ENCODE data around the gene RHOF. TPM values are rescaled to one million over a fixed set of nuclear protein-coding genes. Genes with fewer than 3 reads are reported as not detected.
A peak's percentile ranks its signal among the peaks of the same experiment; 100 is the strongest.
"Not testable (repeated sequence)": the region's sequence is repeated elsewhere in the genome, so short reads cannot be mapped to it uniquely, and the experiment has no call there.

Gene RHOF
- polyA plus RNA-seq, 1 experiment, result 5.3 TPM

DNA sequence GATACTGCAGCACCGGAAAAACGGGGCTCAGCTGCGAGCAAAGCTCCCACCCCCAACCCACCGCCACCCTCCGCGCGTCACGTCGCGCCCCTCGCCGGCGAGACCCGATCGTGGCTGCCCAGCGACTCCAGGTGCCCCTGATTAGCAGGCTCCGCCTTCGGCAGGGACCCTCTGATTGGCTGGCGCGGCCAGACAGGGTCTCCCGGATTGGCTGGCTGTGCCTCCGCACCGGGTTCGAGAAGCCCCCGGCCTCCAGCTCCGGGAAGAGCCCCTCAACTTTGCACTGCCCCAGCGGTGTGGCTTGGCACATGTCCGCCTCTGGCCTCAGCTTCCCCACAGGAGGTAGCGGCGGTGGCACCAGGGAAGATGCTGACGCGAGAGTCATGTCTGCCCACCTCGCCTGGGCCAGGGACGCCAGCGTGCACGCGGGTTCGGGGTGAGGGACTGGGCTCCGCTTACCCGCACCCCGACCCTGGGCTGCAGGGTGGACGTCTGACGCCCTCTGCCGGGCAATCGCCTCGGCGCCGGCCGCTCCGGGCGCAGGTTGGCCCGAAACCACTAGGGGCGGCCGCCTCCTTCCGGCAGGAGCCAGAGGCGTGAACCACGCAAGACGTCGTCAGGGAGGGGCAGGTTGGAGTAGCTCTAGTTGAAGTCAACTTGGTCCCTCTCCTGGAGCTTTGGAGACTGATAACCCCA is 498 bp upstream of the RHOF start:
- peak overlapping the region; percentile 89 for H3K27ac ChIP-seq (ENCODE audit: low read depth, low read length)
- peak; percentile 100 for TF ChIP-seq CTCF (IDR thresholded peaks at IDR 0.05; ENCODE audit: low read depth, low read length)
- CTCF ChIA-PET, result interaction anchor here (0.6 to 7.0 kb wide), 62 partner anchors 8 to 417 kb away, joined by 3 to 143 read pairs (median 6); partner anchors contain the start of genes HPD, PSMD9 and TMEM120B

GRCh38 chr12:121792607-121793439 is 665 bp downstream of the RHOF start:
- no peak for DNase-seq (ENCODE audit: low read depth, low spot score)
- ChIA-PET CTCF (interaction anchor here (0.6 to 7.0 kb wide), 24 partner anchors 8 to 728 kb away, joined by 3 to 143 read pairs (median 12); partner anchors contain the start of genes PSMD9 and TMEM120B), POLR2A (interaction anchor here (1.6 to 4.4 kb wide), 3 partner anchors 18 to 256 kb away, joined by 7 to 52 read pairs (median 11); partner anchors contain the start of gene PSMD9)
- Histone ChIP-seq H3K27me3 (ENCODE audit: control insufficient read depth, insufficient read depth, low read length) (no peaks in the 10 kb centered on the region), H3K4me3 (ENCODE audit: low read depth, low read length) (peak overlapping the region; percentile 65), H3K9me3 (ENCODE audit: control insufficient read depth, insufficient read depth, low read length) (no peaks in the 10 kb centered on the region; the same call in 1 of the 2 replicates), H3K27ac (ENCODE audit: low read depth, low read length) (peak overlapping the region; percentile 11)
- TF ChIP-seq CTCF (IDR thresholded peaks at IDR 0.05; ENCODE audit: low read depth, low read length), result no peak

More for the DNA sequence above, 498 bp upstream of the RHOF start:
- peak overlapping the region; percentile 65 for H3K4me3 ChIP-seq (ENCODE audit: low read depth, low read length)
- POLR2A ChIA-PET, result interaction anchor here (0.5 to 4.4 kb wide), 16 partner anchors 9 to 257 kb away, joined by 3 to 52 read pairs (median 4); partner anchors contain the start of gene PSMD9
- no peaks in the 10 kb centered on the region; the same call in 1 of the 2 replicates for H3K9me3 ChIP-seq (ENCODE audit: control insufficient read depth, insufficient read depth, low read length)
- DNase-seq (ENCODE audit: low read depth, low spot score), result peak; percentile 77
- H3K27me3 ChIP-seq (ENCODE audit: control insufficient read depth, insufficient read depth, low read length), result no peaks in the 10 kb centered on the region

- no peak for DNase-seq (ENCODE audit: low read depth, low spot score)
- H3K27ac ChIP-seq (ENCODE audit: low read depth, low read length), result peak overlapping the region; percentile 11
- H3K9me3 ChIP-seq (ENCODE audit: control insufficient read depth, insufficient read depth, low read length), result no peaks in the 10 kb centered on the region; the same call in 1 of the 2 replicates
- POLR2A ChIA-PET, result no interaction called here
- H3K4me3 ChIP-seq (ENCODE audit: low read depth, low read length), result no peak overlapping the region
- no peak for TF ChIP-seq CTCF (IDR thresholded peaks at IDR 0.05; ENCODE audit: low read depth, low read length)
- CTCF ChIA-PET, result no interaction called here
- H3K27me3 ChIP-seq (ENCODE audit: control insufficient read depth, insufficient read depth, low read length), result no peaks in the 10 kb centered on the region
Measured at GRCh38 chr12:121791671-121792551, 1.6 kb downstream of the RHOF start.

GRCh38 chr12:121790785-121791184 is 2.7 kb downstream of the RHOF start:
- DNase-seq (ENCODE audit: low read depth, low spot score); POLR2A ChIA-PET; H3K27ac ChIP-seq (ENCODE audit: low read depth, low read length); H3K27me3 ChIP-seq (ENCODE audit: control insufficient read depth, insufficient read depth, low read length); H3K9me3 ChIP-seq (ENCODE audit: control insufficient read depth, insufficient read depth, low read length); CTCF ChIA-PET; H3K4me3 ChIP-seq (ENCODE audit: low read depth, low read length): not testable (repeated sequence)

Data from AG04450 (cell line).